Kidney (tissue), 14 donors: Measurements from ENCODE around the gene TNFAIP1. TPM values are rescaled to one million over a fixed set of nuclear protein-coding genes. Genes with fewer than 3 reads are reported as not detected.

Source experiments
- DNase-seq, 5 donors: peaks; one replicate each; pipeline ENCODE4 v3.0.0-alpha.2; 2013 to 2020
- FAIRE-seq: peaks from 2 replicates; lab custom pipeline; 2012; peaks lifted over from hg19 to GRCh38; lab: Jason Lieb, UNC
- H3K27ac ChIP-seq, 2 donors: one replicate each; pipeline ENCODE4 v1.7.0; 2013; ENCODE audit warnings: low read depth in 2 of 2, low read length in 2 of 2, inconsistent platforms in 1 of 2
- H3K27me3 ChIP-seq: one replicate; pipeline ENCODE4 v1.7.1; 2013; ENCODE audit warnings: low read length, inconsistent platforms; ENCODE audit not compliant: control insufficient read depth, insufficient read depth
- H3K36me3 ChIP-seq, 3 donors: one replicate each; pipeline versions ENCODE4 v1.7.0 to v1.7.1; 2013; ENCODE audit warnings: low read length in 3 of 3, control low read depth in 1 of 3, inconsistent platforms in 1 of 3; ENCODE audit not compliant: insufficient read depth in 3 of 3, control insufficient read depth in 2 of 3
- H3K4me1 ChIP-seq, 3 donors: one replicate each; pipeline versions ENCODE4 v1.7.0 to v1.7.1; 2013; ENCODE audit warnings: low read length in 3 of 3, inconsistent platforms in 1 of 3, low read depth in 1 of 3; ENCODE audit not compliant: control insufficient read depth in 2 of 3, insufficient read depth in 2 of 3
- H3K4me3 ChIP-seq, 3 donors: one replicate each; pipeline versions ENCODE4 v1.7.0 to v1.8.1; 2013; ENCODE audit warnings: low read length in 3 of 3, control low read depth in 1 of 3, inconsistent platforms in 1 of 3
- H3K9ac ChIP-seq, 3 donors: one replicate each; pipeline versions ENCODE4 v1.7.0 to v1.7.1; 2013; ENCODE audit warnings: low read length in 3 of 3, control low read depth in 1 of 3, inconsistent platforms in 1 of 3
- H3K9me3 ChIP-seq, 3 donors: one replicate each; pipeline versions ENCODE4 v1.7.0 to v1.7.1; 2013; ENCODE audit warnings: low read length in 3 of 3, control low read depth in 1 of 3, inconsistent platforms in 1 of 3; ENCODE audit not compliant: control insufficient read depth in 2 of 3, insufficient read depth in 1 of 3
- intact Hi-C: fragments of 100-400 bp; cut with DNase I; formaldehyde crosslinking; loops from one replicate; pipeline ENCODE4 v1.11.1; 2022
- polyA plus RNA-seq: library from polyadenylated mRNA; stranded (reverse); fragments of 350-450 nt; fragmentation: Illumina TruSeq; extraction: RNeasy Lipid Tissue Mini Kit (QIAGEN cat#74804); gene quantifications from one replicate; pipeline ENCODE4 v1.2.3, GENCODE V29; 2014; ENCODE audit warnings: low read depth, low replicate concordance; ENCODE audit not compliant: insufficient read depth
- total RNA-seq: library from RNA; stranded (reverse); fragmentation: NEBNext Ultra II Directional; extraction: Animal tissue kit (Norgen Biotek cat#: 25700); gene quantifications from one replicate; pipeline ENCODE4 v1.2.1, GENCODE V29; 2021
- TF ChIP-seq, protein P1 (sequence below): IDR thresholded peaks from 3 replicates; pipeline ENCODE4 v1.5.1; 2012; ENCODE audit warnings: mild to moderate bottlenecking, moderate library complexity, borderline replicate concordance; ENCODE audit not compliant: insufficient read depth; ENCODE audit errors: extremely low read depth
- donor health status: control.
- donor health status: control.
- donor health status: control.
- donor health status: control.
- donor health status: control.
- donor health status: DM: yes; HTN: yes; CAD: no.
- donor health status: Normal renal cell carcinoma (clear cell type).

Gene TNFAIP1
- total and polyA plus RNA-seq, 2 donors from 2014 or later, result 28.9 to 83.9 TPM

DNA sequence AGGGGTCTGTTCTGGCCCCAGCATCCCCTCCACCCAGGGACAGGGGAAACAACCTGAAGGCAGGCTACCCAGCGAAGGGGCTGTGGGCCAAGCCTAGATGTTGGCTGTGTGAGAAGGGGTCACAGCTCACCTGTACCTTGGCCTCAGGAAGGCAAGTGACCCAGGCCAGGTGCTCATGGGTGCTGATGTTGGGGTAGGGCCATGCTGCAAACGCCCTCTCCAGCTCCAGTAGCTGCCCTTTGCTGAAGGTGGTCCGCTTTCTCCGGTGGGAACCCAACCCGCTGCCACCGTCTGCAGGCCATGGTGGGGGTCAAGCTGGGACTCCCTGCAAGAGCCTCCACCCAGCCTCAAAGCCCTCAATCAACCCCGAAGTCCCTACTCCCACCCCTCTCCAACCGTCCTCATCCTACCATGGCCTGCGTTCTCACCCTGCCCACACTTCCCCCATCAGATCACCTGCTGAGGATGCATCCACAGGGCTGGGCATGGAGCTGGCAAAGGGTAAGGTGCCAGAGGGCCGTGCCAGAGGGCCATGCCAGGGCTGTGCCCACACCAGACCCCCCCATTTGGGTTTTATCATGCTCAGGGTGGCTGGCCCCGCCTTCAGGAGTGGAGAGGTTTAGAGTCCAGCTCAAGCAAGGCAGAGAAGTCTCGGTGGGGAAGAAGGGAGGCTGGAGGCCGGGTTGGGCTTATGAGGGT, 29.3 kb downstream of the TNFAIP1 start, which contains the start of gene SEBOX:
SEBOX (minus strand) TSS at position 535 of the 699 bp plus-strand sequence; CDS start at position 487, 48 bp downstream.
- DNase-seq, result peak in 2 of 5 donors; percentile 33 to 57
- TF ChIP-seq, protein P1, sequence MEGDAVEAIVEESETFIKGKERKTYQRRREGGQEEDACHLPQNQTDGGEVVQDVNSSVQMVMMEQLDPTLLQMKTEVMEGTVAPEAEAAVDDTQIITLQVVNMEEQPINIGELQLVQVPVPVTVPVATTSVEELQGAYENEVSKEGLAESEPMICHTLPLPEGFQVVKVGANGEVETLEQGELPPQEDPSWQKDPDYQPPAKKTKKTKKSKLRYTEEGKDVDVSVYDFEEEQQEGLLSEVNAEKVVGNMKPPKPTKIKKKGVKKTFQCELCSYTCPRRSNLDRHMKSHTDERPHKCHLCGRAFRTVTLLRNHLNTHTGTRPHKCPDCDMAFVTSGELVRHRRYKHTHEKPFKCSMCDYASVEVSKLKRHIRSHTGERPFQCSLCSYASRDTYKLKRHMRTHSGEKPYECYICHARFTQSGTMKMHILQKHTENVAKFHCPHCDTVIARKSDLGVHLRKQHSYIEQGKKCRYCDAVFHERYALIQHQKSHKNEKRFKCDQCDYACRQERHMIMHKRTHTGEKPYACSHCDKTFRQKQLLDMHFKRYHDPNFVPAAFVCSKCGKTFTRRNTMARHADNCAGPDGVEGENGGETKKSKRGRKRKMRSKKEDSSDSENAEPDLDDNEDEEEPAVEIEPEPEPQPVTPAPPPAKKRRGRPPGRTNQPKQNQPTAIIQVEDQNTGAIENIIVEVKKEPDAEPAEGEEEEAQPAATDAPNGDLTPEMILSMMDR, result no peak
- intact Hi-C loops, result no loop called here
- Histone ChIP-seq H3K27me3 (no peaks in the 10 kb centered on the region), H3K27ac (no peak within 1 kb of the TSS), H3K9me3 (no peaks in the 10 kb centered on the region), H3K4me3 (no peak within 1 kb of the TSS), H3K36me3 (peaks cover 2 to 33% (median 25%) of the 10 kb centered on the region in 3 donors), H3K9ac (no peak within 1 kb of the TSS), H3K4me1 (no peaks in the 10 kb centered on the region)
- FAIRE-seq, result no peak

DNA sequence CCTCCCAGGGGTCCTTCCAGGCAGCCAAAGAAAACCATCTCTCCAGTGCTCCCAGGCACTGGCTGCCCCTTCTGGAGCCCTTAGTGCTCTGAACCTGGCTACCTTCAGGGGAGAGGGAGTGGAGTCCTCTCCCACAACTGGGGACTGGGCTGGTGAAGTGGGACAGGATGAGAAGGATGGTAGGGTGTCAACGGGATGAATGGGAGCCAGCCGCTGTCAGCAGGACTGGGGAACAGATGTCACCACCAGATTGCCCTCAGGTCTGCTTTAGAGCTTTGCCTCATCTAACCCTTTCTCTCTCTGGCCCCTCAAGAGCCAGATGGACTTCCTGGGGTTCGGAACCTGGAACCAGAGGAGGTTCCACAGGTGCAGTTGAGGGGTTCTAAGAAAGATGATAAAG, 29.9 kb downstream of the TNFAIP1 start:
- no peaks in the 10 kb centered on the region for H3K9me3 ChIP-seq
- TF ChIP-seq, protein P1, result no peak
- no peak for DNase-seq
- H3K4me3 ChIP-seq, result no peak overlapping the region
- peaks cover 2 to 27% (median 20%) of the 10 kb centered on the region in 3 donors for H3K36me3 ChIP-seq
- no peak overlapping the region for H3K9ac ChIP-seq
- no peaks in the 10 kb centered on the region for H3K27me3 ChIP-seq
- H3K27ac ChIP-seq, result no peak overlapping the region
- peaks cover 0 to 6% (median 3%) of the 10 kb centered on the region in 3 donors for H3K4me1 ChIP-seq
- FAIRE-seq, result no peak
- intact Hi-C loops, result no loop called here

DNA sequence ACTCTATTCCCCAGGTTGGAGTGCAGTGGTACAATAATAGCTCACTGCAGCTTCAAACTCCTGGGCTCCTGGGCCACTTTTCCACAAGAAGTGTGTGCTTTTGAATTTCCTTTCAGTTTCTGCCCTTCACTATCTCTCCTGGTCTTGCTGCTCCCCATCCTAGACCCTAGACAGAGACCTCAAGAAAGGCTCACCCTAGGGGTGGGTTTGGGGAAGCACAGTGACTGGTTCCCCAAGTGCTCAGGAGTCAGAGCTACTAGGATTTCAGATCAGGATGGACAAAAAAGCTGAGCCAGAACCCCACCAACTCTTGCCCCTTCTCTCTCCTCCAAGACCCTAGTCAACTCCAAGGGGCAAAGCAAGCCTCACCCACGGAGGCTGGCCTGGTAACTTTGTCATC, 31.0 kb downstream of the TNFAIP1 start:
- DNase-seq, result no peak
- intact Hi-C loops, result no loop called here
- H3K27me3 ChIP-seq, result no peaks in the 10 kb centered on the region
- H3K9me3 ChIP-seq, result no peaks in the 10 kb centered on the region
- no peak overlapping the region for H3K9ac ChIP-seq
- no peak for FAIRE-seq
- no peak overlapping the region for H3K27ac ChIP-seq
- H3K4me3 ChIP-seq, result no peak overlapping the region
- H3K4me1 ChIP-seq, result peaks cover 0 to 8% (median 3%) of the 10 kb centered on the region in 3 donors
- peaks cover 0 to 16% (median 10%) of the 10 kb centered on the region in 3 donors for H3K36me3 ChIP-seq
- TF ChIP-seq, protein P1, result no peak
